HL-60/S4 treated with retinoic acid at 250 ng/mL for 4 days and 3 days (cell line): Measurements from ENCODE around the gene PRDM16.

Experiments
- in situ Hi-C: fragments of 300-500 bp; cut with MboI; formaldehyde crosslinking; loops from 2 replicates; pipeline ENCODE4 v1.7.0; 2022; ENCODE audit warnings: low sequenced_read_pairs

Gene PRDM16

DNA sequence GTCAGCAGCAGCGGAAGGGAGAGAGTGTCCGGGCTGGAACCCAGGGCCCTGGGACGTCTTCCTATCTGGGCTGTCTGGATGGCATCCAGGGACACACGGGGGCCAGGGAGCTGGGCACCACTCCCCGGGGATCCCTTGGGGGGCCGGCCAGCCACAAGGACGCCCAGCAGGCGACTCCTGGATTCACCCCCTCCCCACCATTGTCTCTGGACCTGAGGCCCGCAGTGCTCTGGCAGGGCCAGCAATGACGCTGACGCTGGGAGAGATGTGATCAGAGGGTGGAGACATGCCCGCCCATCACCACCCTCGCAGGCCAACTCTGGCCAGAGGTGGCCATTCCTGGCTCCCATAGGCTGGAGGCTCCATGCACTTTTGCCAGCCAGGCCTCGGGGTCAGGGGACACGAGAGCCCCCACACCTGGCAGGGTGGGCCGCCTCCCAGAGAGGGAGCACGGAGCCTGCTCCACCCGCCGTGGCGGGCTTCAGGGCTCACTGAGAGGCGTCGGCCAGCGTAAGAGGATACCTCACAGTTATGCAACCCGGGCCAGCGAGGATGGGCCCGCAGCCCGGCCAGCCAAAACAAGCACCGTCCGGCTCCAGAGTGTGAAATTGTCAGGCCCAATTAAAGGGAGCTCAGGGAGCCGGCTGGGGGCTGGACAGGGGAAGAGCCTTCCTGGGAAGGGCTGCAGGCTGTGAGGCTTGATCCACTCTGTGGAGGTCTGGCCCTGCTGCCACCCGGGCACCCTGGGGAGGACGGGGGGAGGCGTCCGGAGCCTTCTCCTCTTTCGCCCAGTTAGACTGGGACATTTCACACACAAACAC lies 37.4 kb upstream of the PRDM16 start:
- in situ Hi-C loops = no loop called here

DNA sequence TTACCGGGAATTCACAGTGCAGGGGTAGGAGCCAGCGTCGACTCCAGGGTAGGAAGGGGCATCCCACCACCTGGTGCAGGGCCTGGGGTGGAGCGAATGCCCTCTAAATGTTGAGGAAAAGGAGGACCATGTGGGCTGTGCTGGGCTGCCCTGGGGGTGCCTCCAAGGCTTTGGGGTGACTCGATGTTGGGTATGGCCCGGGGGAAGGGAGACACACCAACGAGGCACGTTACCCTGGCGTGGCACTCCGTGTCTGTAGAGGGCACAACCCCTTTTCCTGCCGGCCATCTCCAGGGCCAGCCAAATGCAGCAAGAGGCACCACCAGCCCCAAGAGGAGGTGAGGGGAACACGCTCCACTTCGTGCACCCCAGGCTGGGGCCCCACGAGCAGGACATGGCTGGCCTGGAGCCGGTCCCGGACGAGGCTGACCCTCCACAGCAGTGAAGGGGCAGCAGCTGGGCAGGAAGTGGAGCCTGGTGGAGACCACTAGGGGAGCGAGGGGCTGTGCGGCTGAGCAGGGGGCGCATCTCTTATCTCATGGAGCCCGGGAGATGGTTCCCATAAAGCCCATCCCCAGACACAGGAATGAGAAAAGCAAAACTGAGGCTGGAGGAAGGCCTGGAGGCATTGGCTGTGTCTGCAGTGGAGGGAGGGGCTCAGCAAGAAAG lies 36.5 kb upstream of the PRDM16 start:
- in situ Hi-C loops = no loop called here

GRCh38 chr1:3033040-3033789 lies 35.8 kb upstream of the PRDM16 start:
- in situ Hi-C loops = no loop called here

DNA sequence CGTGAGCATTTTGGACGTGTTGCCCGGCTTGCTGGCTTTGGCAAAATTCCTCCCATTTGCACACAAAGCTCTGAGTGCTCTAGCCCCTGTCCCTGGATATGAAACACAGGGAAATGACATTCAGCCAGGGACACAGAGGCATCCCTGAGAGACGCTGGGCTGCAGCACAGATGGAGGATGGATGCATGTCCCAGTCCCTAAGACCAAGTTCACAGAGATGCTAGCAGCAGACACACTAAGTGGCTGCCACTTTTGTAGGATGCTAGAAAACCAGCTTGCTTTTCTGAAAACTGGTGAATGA lies 35.3 kb upstream of the PRDM16 start:
- in situ Hi-C loops = no loop called here

DNA sequence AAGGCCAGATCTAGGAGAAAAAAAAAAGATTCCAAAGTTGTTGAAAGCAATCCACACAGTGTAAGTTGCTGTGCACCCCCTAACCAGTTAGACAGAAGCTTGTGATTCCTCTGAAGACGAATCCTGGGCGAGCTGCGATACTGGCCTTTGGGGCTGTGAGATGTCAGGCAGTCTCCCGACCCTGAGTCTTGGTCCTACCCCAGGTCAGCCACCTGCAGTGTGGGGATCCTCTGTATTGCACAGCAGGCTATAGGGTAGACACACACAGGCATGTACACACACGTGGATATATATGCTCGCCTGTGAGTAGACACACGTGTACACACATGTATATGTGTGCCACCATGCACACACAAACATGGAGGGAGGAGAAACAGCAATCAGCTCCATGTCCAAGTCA lies 34.8 kb upstream of the PRDM16 start:
- in situ Hi-C loops = no loop called here

DNA sequence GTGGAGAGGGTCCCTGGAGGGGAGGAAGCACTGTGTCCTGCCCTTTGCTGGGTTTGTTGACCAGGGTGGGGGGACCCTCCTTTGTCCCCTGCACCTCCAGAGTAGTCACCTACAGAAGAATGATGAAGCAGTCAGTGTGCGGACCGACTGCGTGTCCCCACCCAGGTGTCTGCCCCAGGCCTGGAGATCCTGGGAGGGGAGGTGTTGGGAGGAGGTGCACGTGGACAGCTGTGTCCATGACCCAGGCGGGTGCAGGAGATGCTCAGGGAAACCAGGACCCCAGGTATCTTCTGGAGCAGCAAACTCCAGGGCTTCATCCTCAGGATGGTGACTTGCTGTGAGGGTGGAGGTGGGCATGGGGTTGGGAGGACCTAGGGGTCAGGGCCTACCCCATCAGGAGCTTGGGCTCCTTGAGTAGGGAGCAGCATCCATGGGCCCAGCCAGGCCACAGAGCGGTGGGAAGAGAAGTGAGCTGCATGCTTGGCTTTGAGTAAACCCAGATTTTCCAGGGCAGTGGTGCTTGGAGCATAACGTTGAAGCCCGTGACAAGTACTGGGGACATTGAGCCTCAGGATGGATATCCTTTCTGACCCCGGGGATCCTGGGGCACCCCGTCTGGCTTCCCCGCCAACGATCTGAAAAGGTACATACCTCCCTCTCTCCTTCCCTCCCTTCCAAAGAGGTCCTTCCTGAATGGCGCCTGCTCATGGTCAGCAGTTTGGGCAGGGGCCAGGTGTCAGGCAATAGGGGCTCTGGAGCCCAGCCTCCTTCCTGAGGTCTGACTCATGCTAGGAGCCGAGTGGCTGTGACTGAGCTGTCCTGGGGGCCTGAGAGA lies 34.1 kb upstream of the PRDM16 start:
- in situ Hi-C loops = no loop called here

GRCh38 chr1:3035563-3036446 lies 33.2 kb upstream of the PRDM16 start:
- in situ Hi-C loops = no loop called here

DNA sequence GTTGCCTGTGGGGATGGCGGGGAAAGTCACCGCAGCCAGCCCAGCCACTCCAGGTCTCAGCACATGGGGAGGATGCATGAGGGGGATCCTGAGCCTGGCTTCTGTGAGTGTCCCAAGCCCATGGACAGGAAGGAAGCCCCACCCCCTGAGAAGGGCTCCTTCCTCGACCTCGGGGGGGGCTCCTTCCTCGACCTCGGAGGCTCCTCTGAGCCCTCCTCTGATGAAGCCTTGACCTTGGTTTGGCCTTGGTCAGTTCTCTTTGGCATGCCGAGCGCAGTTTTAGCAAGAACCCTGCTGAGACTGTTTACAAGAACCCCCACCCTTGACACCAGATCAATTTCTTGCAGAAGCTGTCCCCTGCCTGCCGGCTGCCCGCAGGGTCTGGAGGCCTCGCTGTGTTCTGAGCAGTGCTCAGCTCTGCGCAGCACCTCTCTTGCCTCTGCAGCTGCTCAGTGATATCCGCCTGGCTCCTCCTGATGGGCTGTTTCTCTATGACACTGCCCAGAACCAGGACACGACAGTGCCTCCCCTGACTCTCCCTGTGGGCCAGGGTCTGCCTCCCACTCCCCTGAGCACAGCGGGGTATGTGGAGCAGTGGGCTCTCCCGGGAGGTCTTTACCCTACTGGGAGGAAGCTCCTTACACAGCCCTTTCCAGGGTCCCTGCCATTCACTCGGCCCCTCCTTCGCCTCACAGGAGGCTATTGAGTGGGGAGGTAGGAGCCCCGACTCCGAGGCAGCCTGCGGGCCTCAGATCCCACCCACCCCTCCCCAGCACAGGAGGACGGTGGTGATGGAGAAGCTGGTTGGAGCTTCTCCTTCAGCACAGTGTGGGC lies 32.3 kb upstream of the PRDM16 start:
- in situ Hi-C loops = no loop called here

- in situ Hi-C loops = no loop called here
Observed at GRCh38 chr1:3037281-3038040, 31.5 kb upstream of the PRDM16 start.

GRCh38 chr1:3038113-3038551 lies 30.9 kb upstream of the PRDM16 start:
- in situ Hi-C loops = no loop called here

DNA sequence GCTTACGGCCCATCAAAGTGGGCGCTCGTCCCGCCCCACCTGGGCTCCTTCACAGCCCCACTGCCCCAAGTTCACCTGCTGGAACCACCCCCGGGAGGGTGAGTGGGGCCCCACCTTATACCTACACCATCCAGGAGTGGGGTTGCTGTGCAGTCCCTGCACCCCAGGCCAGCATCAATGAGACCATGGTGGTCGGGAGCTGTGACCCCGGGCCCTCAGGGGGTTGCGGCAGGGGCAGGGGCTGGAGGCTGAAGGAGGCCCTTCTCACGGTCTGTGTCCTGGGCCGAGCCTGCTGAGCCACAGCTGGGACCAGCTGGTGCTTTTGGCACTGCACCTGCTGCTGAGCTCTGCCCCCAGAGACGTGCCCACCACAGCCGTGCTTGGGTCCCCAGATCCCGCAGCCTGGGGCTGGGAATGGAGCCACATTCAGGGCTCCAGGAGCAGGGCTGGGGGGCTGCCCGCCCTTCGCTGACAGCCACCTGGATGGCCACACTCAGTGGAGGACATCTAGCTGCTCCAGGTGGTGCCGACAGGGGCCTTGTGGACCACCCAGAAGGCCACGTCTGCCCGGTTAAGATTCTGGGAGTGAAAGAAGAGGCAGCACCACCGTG lies 30.3 kb upstream of the PRDM16 start:
- in situ Hi-C loops = no loop called here

GRCh38 chr1:3040004-3040403 lies 29.0 kb upstream of the PRDM16 start:
- in situ Hi-C loops = no loop called here

DNA sequence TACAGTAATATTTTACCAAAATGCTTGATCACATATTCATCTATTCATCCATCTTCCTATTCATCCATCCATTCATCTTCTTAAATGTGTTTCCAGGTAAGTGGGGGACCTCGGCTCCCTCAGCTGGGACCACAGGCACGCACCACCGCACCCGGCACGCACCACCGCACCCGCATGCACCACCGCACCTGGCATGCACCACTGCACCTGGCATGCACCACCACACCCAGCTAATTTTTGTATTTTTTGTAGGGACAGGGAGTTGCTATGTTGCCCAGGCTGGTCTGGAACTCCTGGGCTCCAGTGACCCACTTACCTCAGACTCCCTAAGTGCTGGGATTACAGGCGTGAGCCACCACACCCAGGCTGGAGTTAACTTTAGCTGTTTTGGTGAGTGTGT lies 26.5 kb upstream of the PRDM16 start:
- in situ Hi-C loops = no loop called here

DNA sequence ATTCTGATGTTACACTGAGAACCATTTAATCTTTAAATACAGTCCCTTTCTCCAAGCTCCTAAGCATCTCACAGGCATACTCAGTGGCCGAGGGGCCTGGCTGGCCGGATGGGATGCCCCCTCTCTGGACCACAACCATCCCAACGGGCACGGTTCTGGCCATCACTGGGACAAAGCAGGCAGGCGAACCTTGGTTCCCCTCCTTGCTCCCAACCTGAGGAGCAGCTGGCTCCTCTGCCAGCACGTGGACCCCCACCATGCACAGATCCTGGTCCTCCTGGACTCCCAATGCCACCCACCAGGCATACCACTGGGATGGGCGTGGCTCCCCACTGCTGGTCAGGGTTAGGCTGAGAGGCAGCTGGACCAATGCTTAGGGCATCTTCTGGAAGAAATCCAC lies 19.8 kb upstream of the PRDM16 start:
- in situ Hi-C loops = no loop called here

- in situ Hi-C loops = no loop called here
Observed at GRCh38 chr1:3049905-3050304, 19.1 kb upstream of the PRDM16 start.

DNA sequence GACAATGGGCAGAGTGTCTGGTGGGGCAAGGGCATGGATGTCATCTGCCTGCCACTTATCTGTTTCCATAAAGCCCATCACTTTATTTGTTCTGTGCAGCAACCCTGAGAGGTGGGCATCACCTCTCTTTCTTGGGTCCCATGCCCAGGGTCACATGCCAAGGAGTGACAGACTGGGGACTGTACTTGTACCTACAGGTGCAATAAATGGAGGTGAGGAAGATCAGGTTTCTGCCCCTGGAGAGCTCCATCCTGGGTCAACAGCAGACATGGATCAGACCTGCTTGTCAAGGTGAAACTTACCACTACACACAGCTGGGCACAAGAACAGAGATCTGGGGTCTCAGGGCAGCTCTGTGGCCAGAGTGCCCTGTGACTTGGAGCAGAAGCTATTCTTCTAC lies 18.4 kb upstream of the PRDM16 start:
- in situ Hi-C loops = no loop called here

DNA sequence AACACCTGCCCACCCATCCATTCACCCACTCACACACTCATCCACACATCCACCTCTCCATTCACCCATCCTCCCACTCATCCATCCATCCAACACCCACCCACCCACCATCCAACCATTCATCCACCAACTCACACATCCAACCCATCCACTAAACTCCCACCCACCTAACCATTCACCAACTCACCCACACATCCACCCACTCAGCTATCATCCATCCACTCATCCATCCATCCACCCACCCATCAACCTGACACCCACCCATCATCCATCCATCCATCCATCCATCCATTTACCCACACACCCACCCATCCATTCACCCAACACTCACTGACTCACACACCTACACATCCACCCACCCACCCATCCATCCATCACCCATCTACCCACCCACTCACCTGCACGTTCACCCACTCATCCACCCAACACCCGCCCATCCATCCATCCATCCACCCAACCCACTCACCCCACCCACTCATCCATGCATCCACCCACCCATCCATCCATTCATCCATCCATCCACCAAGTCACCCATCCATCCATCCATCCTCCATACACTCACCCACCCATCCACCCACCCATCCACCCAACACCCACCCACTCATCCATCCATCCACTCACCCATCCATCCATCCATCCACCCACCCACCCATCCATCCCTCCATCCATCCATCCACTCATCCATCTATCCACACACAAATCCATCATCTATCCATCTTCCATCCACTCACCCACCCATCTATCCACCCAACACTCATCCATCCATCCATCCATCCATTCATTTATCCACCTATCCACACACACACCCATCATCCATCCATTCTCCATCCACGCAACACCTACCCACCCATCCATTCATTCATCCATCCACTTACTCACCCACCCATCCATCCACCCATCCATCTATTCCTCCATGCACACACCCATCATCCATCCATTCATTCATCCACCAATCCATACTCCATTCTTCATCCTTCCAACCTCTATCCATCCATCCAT lies 17.4 kb upstream of the PRDM16 start:
- in situ Hi-C loops = no loop called here
